Measurements from ENCODE around the gene SMU1.
A peak's percentile ranks its signal among the peaks of the same experiment; 100 is the strongest.

The SMU1 gene

DNA sequence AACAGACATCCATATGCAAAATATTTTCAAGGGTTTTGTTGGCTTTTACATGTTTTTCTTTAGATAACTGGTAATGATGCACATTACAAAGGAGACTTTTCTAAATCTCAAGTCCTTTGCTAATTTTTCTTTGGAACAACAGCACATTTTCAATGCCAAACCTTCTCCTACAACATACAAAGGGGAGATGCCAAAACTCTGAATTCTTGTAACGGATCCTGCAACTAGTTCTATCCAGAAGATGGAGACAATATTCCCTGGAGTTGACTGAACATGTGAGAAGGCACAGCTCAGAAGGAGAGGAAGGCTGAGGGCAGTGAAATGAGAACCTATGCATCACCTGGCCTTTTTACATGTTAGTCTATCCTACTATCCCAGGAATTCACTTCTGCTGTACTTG, 30.4 kb downstream of the SMU1 start:
- no peak for DNase-seq (ENCODE audit: low read depth in 2 of 2, low spot score in 1 of 2)

- DNase-seq (ENCODE audit: low read depth in 2 of 2, low spot score in 1 of 2): no peak
Observed at GRCh38 chr9:33044677-33045282, 31.7 kb downstream of the SMU1 start.

DNA sequence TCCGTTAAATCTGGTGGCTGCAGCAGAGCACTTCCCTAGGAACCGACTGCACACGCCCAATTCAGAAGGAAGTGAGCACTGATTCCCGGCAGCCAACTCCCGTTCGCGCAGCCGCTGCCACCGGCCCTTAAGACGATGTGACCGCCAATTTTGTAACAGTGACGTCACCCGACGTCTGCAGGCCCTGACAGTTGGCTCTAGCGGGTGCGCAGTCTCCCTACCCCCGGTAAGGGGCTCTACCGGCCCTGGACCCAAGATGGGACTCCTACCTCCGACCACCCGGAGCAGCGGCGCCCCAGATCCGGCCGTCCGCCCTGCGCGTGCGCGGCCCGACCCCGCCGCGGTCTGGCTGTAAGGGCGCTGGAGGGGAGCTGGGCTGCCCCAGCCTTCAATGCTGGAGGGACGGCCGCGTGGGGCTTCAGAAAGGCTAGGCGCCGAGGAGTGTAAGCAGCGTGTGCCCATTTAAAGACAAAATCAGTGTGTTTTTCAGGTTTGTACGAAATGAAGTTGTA, 32.3 kb downstream of the SMU1 start:
- peak in 1 of 2 donors; percentile 7 for DNase-seq (ENCODE audit: low read depth in 2 of 2, low spot score in 1 of 2)

DNA sequence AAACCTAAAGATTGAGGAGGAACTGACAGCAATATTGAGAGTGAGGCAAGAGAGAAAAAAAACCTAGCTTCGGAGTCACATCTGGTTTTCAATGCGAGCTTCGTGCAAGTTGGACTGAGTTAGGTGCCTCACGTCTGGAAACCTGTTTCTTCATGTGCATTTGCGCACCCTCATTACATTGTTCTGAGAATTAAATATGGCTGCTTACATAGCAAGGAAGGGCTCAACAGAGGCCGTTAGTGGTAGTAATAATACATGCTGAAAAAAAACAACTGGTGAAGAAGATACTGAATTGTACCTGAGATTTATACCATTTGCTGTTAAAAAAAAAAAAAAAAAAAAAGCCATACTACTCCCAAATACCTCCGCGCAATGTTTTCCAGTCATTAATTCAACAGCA, 32.8 kb downstream of the SMU1 start:
- DNase-seq (ENCODE audit: low read depth in 2 of 2, low spot score in 1 of 2): no peak

DNA sequence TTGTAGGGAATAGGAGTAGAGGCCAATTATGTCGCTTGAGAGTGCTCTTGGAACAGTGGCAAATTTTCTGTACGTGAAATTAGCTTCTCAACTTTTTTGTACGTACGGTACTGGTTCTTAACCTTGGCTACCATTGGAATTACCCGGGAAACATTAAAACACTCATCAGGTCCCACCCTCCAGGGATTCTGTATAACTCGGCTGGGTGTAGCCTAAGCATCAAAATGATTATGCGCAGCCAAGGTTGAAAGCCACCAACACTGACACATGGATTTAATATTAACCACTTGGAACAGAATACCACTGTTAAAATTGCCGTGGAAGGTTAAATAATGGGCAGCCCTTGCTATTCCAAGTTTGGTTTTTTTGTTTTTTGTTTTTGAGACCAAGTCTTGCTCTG, 34.0 kb downstream of the SMU1 start:
- DNase-seq (ENCODE audit: low read depth in 2 of 2, low spot score in 1 of 2): no peak

GRCh38 chr9:33041432-33042188, 34.9 kb downstream of the SMU1 start:
- no peak for DNase-seq (ENCODE audit: low read depth in 2 of 2, low spot score in 1 of 2)

GRCh38 chr9:33040792-33041431, 35.6 kb downstream of the SMU1 start:
- DNase-seq (ENCODE audit: low read depth in 2 of 2, low spot score in 1 of 2): no peak

- DNase-seq (ENCODE audit: low read depth in 2 of 2, low spot score in 1 of 2): no peak
Observed at GRCh38 chr9:33032865-33033264, 43.6 kb downstream of the SMU1 start.

DNA sequence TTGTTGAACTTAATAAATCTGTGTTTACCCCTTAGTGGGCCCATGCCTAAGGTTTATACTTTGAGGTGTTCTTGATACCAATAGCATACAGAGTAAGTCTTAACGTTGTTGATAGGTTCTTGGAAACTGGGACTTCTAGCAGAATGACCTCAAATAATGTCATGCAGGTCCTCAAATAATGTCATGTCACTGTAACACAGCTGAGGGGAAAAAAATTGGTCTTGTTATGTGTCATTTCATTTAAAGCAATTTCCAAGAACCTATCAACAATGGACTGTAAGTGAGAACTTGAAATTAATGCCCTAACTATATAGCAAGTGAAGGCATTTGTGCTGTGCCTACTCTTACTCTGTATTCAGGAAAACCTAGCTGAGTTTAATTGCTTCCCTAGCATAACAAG, 44.2 kb downstream of the SMU1 start:
- no peak for DNase-seq (ENCODE audit: low read depth in 2 of 2, low spot score in 1 of 2)

GRCh38 chr9:33030285-33030684, 46.2 kb downstream of the SMU1 start:
- DNase-seq (ENCODE audit: low read depth in 2 of 2, low spot score in 1 of 2): no peak

DNA sequence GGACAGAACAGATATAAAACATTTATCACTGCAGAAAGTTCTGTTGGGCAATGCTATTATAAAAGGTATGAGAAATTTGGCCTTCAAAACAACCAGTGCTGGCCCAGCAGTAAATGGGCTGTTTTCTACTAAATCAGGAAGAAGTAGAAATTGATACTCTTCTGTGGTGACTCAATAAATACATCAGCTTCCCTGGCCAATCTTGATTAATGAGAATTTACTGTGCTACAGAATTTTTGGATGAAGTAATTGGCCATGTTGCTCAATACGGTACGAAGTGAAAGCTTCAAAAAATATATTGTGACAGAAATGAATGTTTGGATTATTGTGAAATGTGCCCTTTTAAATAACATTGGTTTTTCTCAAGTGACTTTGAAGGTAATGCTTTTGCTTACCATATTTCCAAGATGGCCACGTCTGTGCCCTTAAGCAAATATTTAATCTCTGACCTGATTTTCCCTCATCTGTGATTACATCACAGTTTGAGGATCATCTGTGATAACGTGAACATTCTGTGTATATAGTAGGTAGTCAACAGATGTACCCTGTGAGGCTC, 47.2 kb downstream of the SMU1 start:
- DNase-seq (ENCODE audit: low read depth in 2 of 2, low spot score in 1 of 2): no peak

- peak; percentile 48 to 70 for DNase-seq (ENCODE audit: low read depth in 2 of 2, low spot score in 1 of 2)
Observed at GRCh38 chr9:33025572-33026342, 50.7 kb downstream of the SMU1 start.

DNA sequence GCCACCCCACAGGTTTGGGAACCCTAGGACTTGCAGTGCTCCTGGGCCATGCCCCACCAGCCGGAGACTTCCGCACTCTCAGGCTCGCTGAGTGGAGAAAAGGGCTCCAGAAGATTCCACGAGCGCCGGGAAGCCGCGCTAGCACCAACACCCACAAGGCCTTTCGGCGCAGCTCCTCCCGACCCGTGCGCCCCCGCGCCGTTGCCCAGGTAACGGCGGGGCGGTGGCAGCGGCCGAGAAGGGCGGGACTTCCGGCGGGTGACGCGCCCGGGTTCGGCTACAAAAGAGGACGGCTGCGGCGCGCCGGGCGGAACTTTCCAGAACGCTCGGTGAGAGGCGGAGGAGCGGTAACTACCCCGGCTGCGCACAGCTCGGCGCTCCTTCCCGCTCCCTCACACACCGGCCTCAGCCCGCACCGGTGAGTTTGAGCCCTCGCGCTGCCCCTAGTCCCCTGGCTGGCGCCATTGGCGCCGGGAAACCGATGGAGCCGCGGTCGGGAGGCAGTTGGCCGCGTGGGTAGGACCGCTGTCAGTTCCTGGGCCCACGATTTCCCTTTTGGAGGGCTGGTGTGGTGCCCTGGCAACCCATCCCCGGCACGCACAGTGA, 51.4 kb downstream of the SMU1 start, which contains the start of gene DNAJA1:
Gene DNAJA1 (plus strand): TSS at position 308 of the 606 bp plus-strand sequence. CDS start 1,212 bp downstream, outside the sequence.
- DNase-seq (ENCODE audit: low read depth in 2 of 2, low spot score in 1 of 2): peak; percentile 90 to 91

GRCh38 chr9:33024126-33024965, 52.1 kb downstream of the SMU1 start:
- no peak for DNase-seq (ENCODE audit: low read depth in 2 of 2, low spot score in 1 of 2)

DNA sequence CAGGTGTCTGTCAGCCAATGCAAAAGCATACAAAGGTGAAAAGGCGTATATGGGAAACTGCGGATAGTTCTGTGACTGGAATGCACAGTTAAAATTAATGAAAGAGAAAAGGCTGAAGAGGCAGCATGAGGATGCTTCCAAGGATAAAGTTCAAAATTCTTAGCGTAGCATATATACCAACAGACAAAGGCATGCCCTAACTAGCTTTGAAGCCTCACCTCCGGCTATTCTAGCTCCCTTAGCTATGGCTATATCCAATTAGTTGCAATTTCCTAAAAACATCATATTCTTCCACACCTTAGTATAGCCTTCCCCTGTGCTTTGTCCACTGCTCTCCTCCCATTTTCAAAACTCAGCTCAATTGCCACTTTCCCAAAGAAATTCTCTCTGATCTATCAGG, 52.8 kb downstream of the SMU1 start:
- no peak for DNase-seq (ENCODE audit: low read depth in 2 of 2, low spot score in 1 of 2)

DNA sequence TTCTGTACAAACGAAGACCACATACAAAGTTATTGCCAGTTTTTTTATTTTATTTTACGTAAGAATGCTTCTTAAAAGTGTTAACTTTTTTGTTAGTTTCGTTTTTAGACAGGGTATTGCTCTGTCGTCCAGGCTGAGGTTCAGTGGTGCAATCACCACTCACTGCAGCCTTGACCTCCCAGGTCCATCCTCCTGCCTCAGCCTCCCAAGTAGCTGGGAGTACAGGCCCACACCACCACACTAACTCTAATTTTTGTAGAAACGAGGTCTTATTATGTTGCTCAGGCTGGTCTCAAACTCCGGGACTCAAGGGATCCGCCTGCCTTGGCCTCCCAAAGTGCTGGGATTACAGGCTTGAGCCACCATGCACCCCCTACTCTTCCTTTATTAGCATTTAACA, 53.7 kb downstream of the SMU1 start:
- DNase-seq (ENCODE audit: low read depth in 2 of 2, low spot score in 1 of 2): no peak

GRCh38 chr9:33022303-33022702, 54.2 kb downstream of the SMU1 start:
- no peak for DNase-seq (ENCODE audit: low read depth in 2 of 2, low spot score in 1 of 2)

- no peak for DNase-seq (ENCODE audit: low read depth in 2 of 2, low spot score in 1 of 2)
Observed at GRCh38 chr9:33019797-33020196, 56.7 kb downstream of the SMU1 start.

- no peak for DNase-seq (ENCODE audit: low read depth in 2 of 2, low spot score in 1 of 2)
Observed at GRCh38 chr9:33017283-33018041, 59.0 kb downstream of the SMU1 start.

All from stimulated activated CD8-positive, alpha-beta memory T cell treated with anti-CD3 and anti-CD28 coated beads, Interleukin-4, amount 100 ng/mL, for 4 hours (primary cell).